PC-3 (cell line): ENCODE measurements around the gene GOLT1A. TPM values are rescaled to one million over a fixed set of nuclear protein-coding genes. Genes with fewer than 3 reads are reported as not detected.

ENCODE experiments used
- ATAC-seq: fragments of 200-7000 bp; cut with Tn5 transposase; 2 replicates; pipeline ENCODE4 v1.9.1; 2020; ENCODE audit warnings: mild to moderate bottlenecking, moderate library complexity
- BruUV-seq: library from RNA; stranded (reverse); fragments of 400-500 nt; replicated peaks from 2 replicates; lab custom pipeline; 2021; lab: Mats Ljungman, UMichigan
- CTCF ChIA-PET: fragments of 300-600 bp; sonication (Branson Sonifier 250); formaldehyde crosslinking; loops from one replicate; lab custom pipeline; 2022; ENCODE audit warnings: antibody characterized with exemption; lab: Charles Lee
- POLR2A ChIA-PET: fragments of 300-600 bp; sonication (Branson Sonifier 250); formaldehyde crosslinking; loops from one replicate; lab custom pipeline; 2022; ENCODE audit warnings: antibody characterized with exemption; ENCODE audit not compliant: unreplicated experiment; lab: Charles Lee
- DNase-seq: peaks from one replicate; pipeline ENCODE4 v3.0.0-alpha.2; 2015
- H2AFZ ChIP-seq: fragments of 300-600 bp; sonication (generic); 2 replicates; pipeline ENCODE4 v1.6.0; 2016; ENCODE audit warnings: antibody characterized with exemption, low read length
- H3F3A ChIP-seq: fragments of 300-600 bp; sonication (generic); one replicate; pipeline ENCODE4 v1.6.0; 2017; ENCODE audit warnings: antibody characterized with exemption, low read length, control low read depth, mild to moderate bottlenecking; ENCODE audit not compliant: unreplicated experiment
- H3K27ac ChIP-seq: fragments of 300-600 bp; sonication (generic); 2 replicates; pipeline ENCODE4 v1.5.1; 2016; ENCODE audit warnings: mild to moderate bottlenecking, low read length
- H3K27me3 ChIP-seq: fragments of 300-600 bp; sonication (generic); 2 replicates; pipeline ENCODE4 v1.6.1; 2016; ENCODE audit warnings: low read length, mixed read lengths
- H3K36me3 ChIP-seq: fragments of 300-600 bp; sonication (generic); 2 replicates; pipeline ENCODE4 v1.6.1; 2016; ENCODE audit warnings: low read depth, mixed run types, low read length, mixed read lengths
- H3K4me1 ChIP-seq: fragments of 300-600 bp; sonication (generic); 2 replicates; pipeline ENCODE4 v1.5.1; 2016; ENCODE audit warnings: low read length; ENCODE audit not compliant: insufficient read depth
- H3K4me2 ChIP-seq: fragments of 300-600 bp; sonication (generic); 2 replicates; pipeline ENCODE4 v1.6.0; 2016; ENCODE audit warnings: low read length
- H3K4me3 ChIP-seq: fragments of 300-600 bp; sonication (generic); 2 replicates; pipeline ENCODE4 v1.5.1; 2016; ENCODE audit warnings: mild to moderate bottlenecking, low read length, mixed read lengths
- H3K79me2 ChIP-seq: fragments of 300-600 bp; sonication (generic); 2 replicates; pipeline ENCODE4 v1.6.1; 2017; ENCODE audit warnings: low read length, mixed read lengths
- H3K9ac ChIP-seq: fragments of 300-600 bp; sonication (generic); 2 replicates; pipeline ENCODE4 v1.6.0; 2016; ENCODE audit warnings: mild to moderate bottlenecking, low read length
- H3K9me2 ChIP-seq: fragments of 300-600 bp; sonication (generic); replicated peaks from 2 replicates; pipeline ENCODE4 v1.6.1; 2016; ENCODE audit warnings: mixed run types, low read length, mixed read lengths
- H3K9me3 ChIP-seq: fragments of 300-600 bp; sonication (generic); 2 replicates; pipeline ENCODE4 v1.6.1; 2016; ENCODE audit warnings: low read length, mixed read lengths
- H4K20me1 ChIP-seq: fragments of 300-600 bp; sonication (generic); 2 replicates; pipeline ENCODE4 v1.6.1; 2016; ENCODE audit warnings: low read length, mixed read lengths
- CTCF ChIP-seq: fragments of 300-600 bp; sonication (generic); conservative IDR thresholded peaks from 2 replicates; pipeline ENCODE4 v1.5.1; 2017; ENCODE audit warnings: antibody characterized with exemption, low read depth, mild to moderate bottlenecking, low read length
- EZH2 ChIP-seq: fragments of 300-600 bp; sonication (generic); IDR thresholded peaks from one replicate; pipeline ENCODE4 v1.6.1; 2017; ENCODE audit warnings: antibody characterized with exemption, mild to moderate bottlenecking, low read length; ENCODE audit not compliant: unreplicated experiment
- EZH2phosphoT487 ChIP-seq: fragments of 300-600 bp; sonication (generic); IDR thresholded peaks from 2 replicates; pipeline ENCODE4 v1.6.1; 2018; ENCODE audit warnings: mild to moderate bottlenecking, antibody characterized with exemption, low read length, borderline replicate concordance
- intact Hi-C: fragments of 100-400 bp; cut with micrococcal nuclease; formaldehyde crosslinking; loops from 2 replicates; pipeline ENCODE4 v1.9.0; 2023
- total RNA-seq: library from RNA; depleted of rRNA; stranded (reverse); fragments of >200 nt; gene quantifications from 2 replicates; pipeline ENCODE4 v1.2.3, GENCODE V29; 2014

Gene GOLT1A
- total RNA-seq, 1 experiment from 2014 or later = 13.3 TPM

GRCh38 chr1:204154568-204155255 is 59.1 kb downstream of the GOLT1A start:
- no peak for TF ChIP-seq CTCF
- TF ChIP-seq EZH2phosphoT487 = no peak
- no peak for TF ChIP-seq EZH2
- Histone ChIP-seq H3K4me3 (no peak overlapping the region), H3K9me3 (no peaks in the 10 kb centered on the region), H3K4me1 (peaks cover 14% of the 10 kb centered on the region; the same call in 1 of the 2 replicates), H3K79me2 (no peaks in the 10 kb centered on the region), H3K4me2 (no peak overlapping the region), H3K27ac (no peak overlapping the region), H3K9me2 (no peaks in the 10 kb centered on the region), H3K36me3 (no peaks in the 10 kb centered on the region), H2AFZ (no peak overlapping the region), H4K20me1 (no peaks in the 10 kb centered on the region), H3F3A (no peaks in the 10 kb centered on the region), H3K27me3 (no peaks in the 10 kb centered on the region), H3K9ac (no peak overlapping the region)
- ChIA-PET POLR2A (no interaction called here), CTCF (no interaction called here)
- no peak for ATAC-seq
- intact Hi-C loops = no loop called here
- DNase-seq = no peak
- no TSS peak for BruUV-seq

- Histone ChIP-seq H3K4me3 (no peak overlapping the region), H3K9ac (no peak overlapping the region), H3K9me2 (no peaks in the 10 kb centered on the region), H3F3A (no peaks in the 10 kb centered on the region), H3K4me2 (no peak overlapping the region), H4K20me1 (no peaks in the 10 kb centered on the region), H3K4me1 (peaks cover 14% of the 10 kb centered on the region; the same call in 1 of the 2 replicates), H2AFZ (no peak overlapping the region), H3K79me2 (no peaks in the 10 kb centered on the region), H3K27me3 (no peaks in the 10 kb centered on the region), H3K36me3 (no peaks in the 10 kb centered on the region), H3K27ac (no peak overlapping the region), H3K9me3 (no peaks in the 10 kb centered on the region)
- intact Hi-C loops = loop anchor here (2.0 kb wide), 1 partner anchor 23 kb away; no protein-coding TSS in a partner anchor
- ChIA-PET POLR2A (no interaction called here), CTCF (no interaction called here)
- DNase-seq (no peak), ATAC-seq (no peak)
- BruUV-seq = no TSS peak
- TF ChIP-seq CTCF = no peak
- TF ChIP-seq EZH2phosphoT487 = no peak
- TF ChIP-seq EZH2 = no peak
These were observed 60.1 kb downstream of the GOLT1A start for GRCh38 chr1:204153667-204154066.
